ENCODE measurements around the gene POFUT1. TPM values are rescaled to one million over a fixed set of nuclear protein-coding genes. Genes with fewer than 3 reads are reported as not detected.
A peak's percentile ranks its signal among the peaks of the same experiment; 100 is the strongest.
"Not testable (repeated sequence)": the region's sequence is repeated elsewhere in the genome, so short reads cannot be mapped to it uniquely, and the experiment has no call there.

Gene POFUT1
- polyA plus RNA-seq, 4 donors, result 42.3 to 49.6 (median 45.9) TPM

DNA sequence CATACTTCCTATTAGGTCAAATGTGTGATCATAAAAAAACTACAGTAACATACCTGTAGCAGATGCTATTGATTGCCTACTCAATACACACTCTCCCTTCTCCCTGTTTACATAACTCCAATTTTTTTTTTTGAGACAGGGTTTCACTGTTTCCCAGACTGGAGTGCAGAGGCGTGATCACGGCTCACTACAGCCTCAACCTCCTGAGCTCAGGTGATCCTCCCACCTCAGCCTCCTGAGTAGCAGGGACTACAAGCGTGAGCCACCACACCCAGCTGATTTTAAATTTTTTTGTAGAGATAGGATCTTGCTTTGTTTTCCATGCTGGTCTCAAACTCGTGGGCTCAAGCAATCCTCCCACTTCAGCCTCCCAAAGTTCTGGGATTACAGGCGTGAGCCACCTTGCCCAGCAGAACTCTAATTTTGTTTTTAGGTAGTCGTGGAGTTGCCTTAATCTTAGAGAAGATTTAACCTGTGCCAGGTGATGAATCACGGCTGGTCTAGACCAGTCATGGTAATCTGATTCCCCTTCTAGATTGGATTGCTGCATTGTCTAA, 55.8 kb downstream of the POFUT1 start:
- no peak for DNase-seq (ENCODE audit: low read depth in 4 of 4, low spot score in 3 of 4)

GRCh38 chr20:32271620-32272019, 63.9 kb downstream of the POFUT1 start:
- DNase-seq (ENCODE audit: low read depth in 4 of 4, low spot score in 3 of 4), result no peak

DNA sequence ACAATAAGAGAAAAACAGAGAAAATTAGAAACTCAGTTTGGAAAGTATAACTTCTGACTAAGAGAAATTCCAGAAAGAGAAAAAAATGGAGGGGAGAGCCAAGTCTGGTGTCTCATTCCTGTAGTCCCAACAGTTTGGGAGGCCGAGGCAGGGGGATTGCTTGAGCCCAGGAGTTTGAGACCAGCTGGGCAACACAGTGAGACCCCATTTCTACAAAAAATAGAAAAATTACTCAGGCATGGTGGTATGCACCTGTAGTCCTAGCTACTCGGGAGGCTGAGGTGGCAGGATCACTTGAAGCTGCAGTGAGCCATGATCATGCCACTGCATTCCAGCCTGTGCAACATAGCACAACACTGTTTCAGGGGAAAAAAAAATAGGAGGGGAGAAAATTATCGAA, 66.7 kb downstream of the POFUT1 start:
- no peak for DNase-seq (ENCODE audit: low read depth in 4 of 4, low spot score in 3 of 4)

GRCh38 chr20:32275163-32275562, 67.5 kb downstream of the POFUT1 start:
- not testable (repeated sequence) for DNase-seq (ENCODE audit: low read depth in 4 of 4, low spot score in 3 of 4)

GRCh38 chr20:32277361-32278198, 69.9 kb downstream of the POFUT1 start, which contains the start of gene KIF3B:
Gene KIF3B (plus strand): TSS chr20:32277651. CDS start chr20:32309778, 32,127 bp downstream.
- peak; percentile 56 to 68 (median 65) for DNase-seq (ENCODE audit: low read depth in 4 of 4, low spot score in 3 of 4)

GRCh38 chr20:32278199-32278643, 70.5 kb downstream of the POFUT1 start:
- no peak for DNase-seq (ENCODE audit: low read depth in 4 of 4, low spot score in 3 of 4)

DNA sequence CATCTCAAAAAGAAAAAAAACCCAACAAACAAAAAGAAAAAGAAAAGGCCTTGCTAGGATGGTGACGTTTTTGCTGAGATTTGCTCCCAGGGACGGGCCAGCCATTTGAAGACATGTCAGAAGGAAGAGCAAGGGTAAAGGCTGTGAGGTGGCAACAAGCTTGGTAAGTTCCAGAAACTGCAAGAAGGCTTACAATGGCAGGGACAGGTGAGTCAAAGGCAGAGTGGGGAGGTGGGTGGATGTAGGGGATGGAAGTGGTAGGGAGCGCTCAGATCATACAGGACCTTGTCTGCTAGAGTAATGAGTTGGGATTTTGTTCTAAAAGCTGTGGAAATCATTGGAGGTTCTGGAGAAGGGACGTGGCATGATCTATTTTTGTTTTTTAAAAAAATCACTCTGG, 74.0 kb downstream of the POFUT1 start:
- no peak for DNase-seq (ENCODE audit: low read depth in 4 of 4, low spot score in 3 of 4)

GRCh38 chr20:32282461-32282860, 74.8 kb downstream of the POFUT1 start:
- no peak for DNase-seq (ENCODE audit: low read depth in 4 of 4, low spot score in 3 of 4)

DNA sequence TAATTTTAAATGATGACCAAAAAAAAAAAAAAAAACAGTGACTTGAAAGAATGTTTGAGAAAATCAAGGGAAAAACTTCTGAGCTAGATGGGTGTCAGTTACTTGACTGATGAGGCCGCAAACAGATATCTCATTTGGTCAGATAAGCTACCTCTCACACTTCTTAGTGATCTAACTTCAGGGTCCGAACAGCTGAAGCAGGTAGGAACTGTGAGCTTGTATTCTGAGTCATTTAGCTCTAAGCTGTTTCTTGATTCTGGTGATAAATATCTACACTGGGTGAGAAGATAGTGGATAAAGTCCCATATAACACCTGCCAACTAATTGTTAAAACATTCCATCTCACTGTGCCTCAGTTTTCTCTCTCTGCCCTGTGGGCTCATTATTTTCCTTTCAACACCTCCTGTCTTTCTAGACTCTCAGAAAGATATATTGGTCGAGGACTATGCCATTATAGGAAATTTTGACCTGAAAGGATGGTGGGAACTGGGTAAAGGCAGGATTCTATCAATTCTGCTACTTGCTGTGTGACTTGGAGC, 77.5 kb downstream of the POFUT1 start:
- DNase-seq (ENCODE audit: low read depth in 4 of 4, low spot score in 3 of 4), result no peak

- no peak for DNase-seq (ENCODE audit: low read depth in 4 of 4, low spot score in 3 of 4)
Observed at GRCh38 chr20:32285621-32286371, 78.1 kb downstream of the POFUT1 start.

DNA sequence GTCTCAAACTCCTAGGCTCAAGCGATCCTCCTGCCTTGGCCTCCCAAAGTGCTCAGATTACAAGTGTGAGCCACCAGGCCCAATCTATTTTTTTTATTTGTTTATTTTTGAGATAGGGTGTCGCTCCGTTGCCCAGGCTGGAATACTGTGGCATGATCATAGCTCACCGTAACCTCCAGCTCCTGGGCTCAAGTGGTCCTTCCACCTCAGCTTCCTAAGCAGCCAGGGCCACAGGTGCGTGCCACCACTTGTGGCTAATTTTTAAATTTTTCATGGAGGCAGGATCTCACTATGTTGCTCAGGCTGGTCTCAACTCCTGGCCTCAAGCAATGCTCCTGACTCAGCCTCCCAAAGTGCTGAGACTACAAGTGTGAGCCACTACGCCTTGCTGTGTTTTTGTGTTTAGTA, 79.6 kb downstream of the POFUT1 start:
- no peak for DNase-seq (ENCODE audit: low read depth in 4 of 4, low spot score in 3 of 4)

Other genes starting within 250 kb of the POFUT1 start
- gene XKR7, start 239.7 kb upstream of the POFUT1 start, polyA plus RNA-seq (ENCODE audit: insufficient read length in 4 of 4), result under 1 TPM; 0.20 to 0.47 (median 0.33) TPM
- gene CCM2L, start 197.4 kb upstream of the POFUT1 start, polyA plus RNA-seq (ENCODE audit: insufficient read length in 4 of 4), result 1 to 10 TPM; 3.7 to 9.2 (median 6.4) TPM
- gene HCK, start 155.6 kb upstream of the POFUT1 start, polyA plus RNA-seq (ENCODE audit: insufficient read length in 4 of 4), result 1 to 10 TPM; 2.3 to 6.7 (median 2.6) TPM
- gene TM9SF4, start 98.2 kb upstream of the POFUT1 start, polyA plus RNA-seq (ENCODE audit: insufficient read length in 4 of 4), result 10 to 100 TPM; 67.1 to 69.1 (median 67.9) TPM
- gene PLAGL2, start 137 bp upstream of the POFUT1 start, polyA plus RNA-seq (ENCODE audit: insufficient read length in 4 of 4), result 10 to 100 TPM; 14.5 to 22.2 (median 21.2) TPM
- gene KIF3B, start 69.8 kb downstream of the POFUT1 start, polyA plus RNA-seq (ENCODE audit: insufficient read length in 4 of 4), result 10 to 100 TPM; 30.4 to 49.5 (median 40.1) TPM
- 10 to 100 TPM; 59.5 to 76.0 (median 67.6) TPM for gene ASXL1, start 150.5 kb downstream of the POFUT1 start, polyA plus RNA-seq (ENCODE audit: insufficient read length in 4 of 4)